Measurements from ENCODE around the gene SESTD1. TPM values are rescaled to one million over a fixed set of nuclear protein-coding genes. Genes with fewer than 3 reads are reported as not detected.

The SESTD1 gene
- total and polyA plus RNA-seq, 2 of the 13 experiments (the other 11 are each of a cell fraction or from before 2014, with no cell fraction given), result 74.4 to 101 TPM

- H4K20me1 ChIP-seq (ENCODE audit: insufficient read depth, low read length), result no peaks in the 10 kb centered on the region
- peaks cover 88% of the 10 kb centered on the region for H3K4me1 ChIP-seq (ENCODE audit: insufficient read depth, low read length)
- DNase-seq (ENCODE audit: low spot score) (peak; percentile 89), FAIRE-seq (peak; percentile 61), ATAC-seq (peak; percentile 65)
- intact Hi-C loops (cut with micrococcal nuclease; ENCODE audit: unreplicated experiment) (loop anchor here (5.0 kb wide), 1 partner anchor 269 kb away; no protein-coding TSS in a partner anchor), in situ Hi-C loops (cut with HindIII; ENCODE audit: extremely low pct_ligation_motif_present, low pct_unique_long_range_greater_than_20kb) (loop anchor here (5.0 kb wide), 1 partner anchor 269 kb away; no protein-coding TSS in a partner anchor)
- H3K4me2 ChIP-seq (ENCODE audit: low read depth, low read length), result peak overlapping the region; percentile 81
- peak overlapping the region; percentile 71 for H3K9ac ChIP-seq (ENCODE audit: insufficient read depth, low read depth, low read length)
- H3K4me3 ChIP-seq (replicated peaks in 1 of 3; ENCODE audit: insufficient read depth in 1 of 3, low read depth in 2 of 3, low read length in 3 of 3), result peak overlapping the region in 1 of 3 experiments; percentile 52; a peak in 1 of 6 replicates
- ChIA-PET POLR2A (interaction anchor here (1.3 to 3.8 kb wide), 8 partner anchors 9 to 71 kb away, joined by 4 to 53 read pairs (median 8); partner anchors contain the start of gene SESTD1), CTCF (ENCODE audit: low intra/inter-chr PET ratio, low total read pairs) (no interaction called here)
- 27% methylated on average over 6 of the region's 6 CpGs for WGBS (ENCODE audit: low lambda C conversion rate)
- no peaks in the 10 kb centered on the region for H3K9me3 ChIP-seq (ENCODE audit: low read length)
- peak overlapping the region; percentile 91 for H2AFZ ChIP-seq (ENCODE audit: low read length)
- no peaks in the 10 kb centered on the region for H3K79me2 ChIP-seq (ENCODE audit: insufficient read depth, low read length)
- no TSS peak for BruUV-seq (replicated peaks)
- peak overlapping the region; percentile 93 for H3K27ac ChIP-seq (ENCODE audit: extremely low read length, insufficient read depth, low read length)
- no peaks in the 10 kb centered on the region for H3K36me3 ChIP-seq (replicated peaks in 1 of 2; ENCODE audit: control insufficient read depth in 1 of 2, insufficient read depth in 2 of 2, low read length in 2 of 2)
- H3K27me3 ChIP-seq (ENCODE audit: control insufficient read depth in 1 of 2, insufficient read depth in 2 of 2, low read length in 2 of 2), result no peaks in the 10 kb centered on the region
- 0 out of 2 replicates have a peak, but pooled peaks have one; percentile 45 for TF ChIP-seq ZNF276 (CRISPR knock-in tag; IDR thresholded peaks at IDR 0.05; ENCODE audit: low read depth)
- TF ChIP-seq ZNF775 (CRISPR knock-in tag; IDR thresholded peaks at IDR 0.05; ENCODE audit: borderline replicate concordance), result 0 out of 2 replicates have a peak, but pooled peaks have one; percentile 43
- peak; percentile 39 for TF ChIP-seq GATAD2A (CRISPR knock-in tag; IDR thresholded peaks at IDR 0.05)
- 0 out of 2 replicates have a peak, but pooled peaks have one; percentile 13 for TF ChIP-seq CEBPG (CRISPR knock-in tag; IDR thresholded peaks at IDR 0.05)
- TF ChIP-seq ZNF691 (CRISPR knock-in tag; IDR thresholded peaks at IDR 0.05; ENCODE audit: borderline replicate concordance, low read depth), result no peak
- TF ChIP-seq RFX1 (IDR thresholded peaks at IDR 0.05), result peak; percentile 17; the same call in 1 of the 2 replicates
- 0 out of 2 replicates have a peak, but pooled peaks have one; percentile 16 for TF ChIP-seq MAX (IDR thresholded peaks at IDR 0.05)
- TF ChIP-seq FOSL2 (CRISPR knock-in tag; IDR thresholded peaks at IDR 0.05), result 0 out of 2 replicates have a peak, but pooled peaks have one; percentile 15
- TF ChIP-seq BCL6 (CRISPR knock-in tag; IDR thresholded peaks at IDR 0.05), result peak; percentile 38; the same call in 1 of the 2 replicates
- TF ChIP-seq DMAP1 (CRISPR knock-in tag; IDR thresholded peaks at IDR 0.05), result 0 out of 2 replicates have a peak, but pooled peaks have one; percentile 22
- peak; percentile 38; the same call in 1 of the 2 replicates for TF ChIP-seq FOXA3 (CRISPR knock-in tag; IDR thresholded peaks at IDR 0.05)
- TF ChIP-seq HMG20A (CRISPR knock-in tag; IDR thresholded peaks at IDR 0.05; ENCODE audit: borderline replicate concordance), result peak; percentile 44; the same call in 1 of the 2 replicates
- no peak for TF ChIP-seq EP300 (IDR thresholded peaks at IDR 0.05; ENCODE audit: low read depth in 2 of 2, low read length in 2 of 2)
- TF ChIP-seq EP300 (CRISPR knock-in tag; IDR thresholded peaks at IDR 0.05; ENCODE audit: borderline replicate concordance), result peak; percentile 18; the same call in 1 of the 2 replicates
- TF ChIP-seq EHMT2 (IDR thresholded peaks at IDR 0.05; ENCODE audit: borderline replicate concordance, low read depth, low read length), result 0 out of 2 replicates have a peak, but pooled peaks have one; percentile 23
- 0 out of 2 replicates have a peak, but pooled peaks have one; percentile 4 for TF ChIP-seq ARID3A (IDR thresholded peaks at IDR 0.05; ENCODE audit: low read depth, low read length)
- TF ChIP-seq SOX6 (IDR thresholded peaks at IDR 0.05), result no peak
- peak; percentile 29; the same call in 1 of the 2 replicates for TF ChIP-seq SOX6 (CRISPR knock-in tag; IDR thresholded peaks at IDR 0.05)
- no peak for TF ChIP-seq ZNF652 (CRISPR knock-in tag; IDR thresholded peaks at IDR 0.05; ENCODE audit: borderline replicate concordance, low read depth)
- peak; percentile 59; the same call in 1 of the 2 replicates for TF ChIP-seq SOX5 (CRISPR knock-in tag; IDR thresholded peaks at IDR 0.05; ENCODE audit: borderline replicate concordance)
- TF ChIP-seq HDAC1 (CRISPR knock-in tag; IDR thresholded peaks at IDR 0.05), result no peak
- 0 out of 2 replicates have a peak, but pooled peaks have one; percentile 19 for TF ChIP-seq NCOR1 (IDR thresholded peaks at IDR 0.05; ENCODE audit: borderline replicate concordance, low read length)
These were observed 8.9 kb upstream of the SESTD1 start for GRCh38 chr2:179273461-179273962.

Data from HepG2 (cell line).